Panc1 (cell line): Measurements from ENCODE around the gene ABCA1.

Source experiments
- POLR2AphosphoS5 ChIP-seq: IDR thresholded peaks from 2 replicates; pipeline ENCODE4 v1.6.1; 2012; ENCODE audit warnings: mild to moderate bottlenecking, low read depth, low read length, moderate library complexity
- SIN3A ChIP-seq: IDR thresholded peaks from 2 replicates; pipeline ENCODE4 v1.6.1; 2012; ENCODE audit warnings: low read depth, mild to moderate bottlenecking, low read length, moderate library complexity, borderline replicate concordance; ENCODE audit not compliant: insufficient read depth
- TCF7L2 ChIP-seq: IDR thresholded peaks from 2 replicates; pipeline ENCODE4 v1.6.1; 2011; ENCODE audit warnings: mild to moderate bottlenecking, low read depth, low read length, inconsistent platforms
- TF ChIP-seq, protein P1 (sequence below): fragments of 450-650 bp; IDR thresholded peaks from 2 replicates; pipeline ENCODE4 v1.5.1; 2017; ENCODE audit warnings: mild to moderate bottlenecking
- TF ChIP-seq, protein P2 (sequence below), 2 experiments: IDR thresholded peaks; 2 replicates each; pipeline ENCODE4 v1.6.1; 2011 to 2012; ENCODE audit warnings: low read depth in 2 of 2, control low read depth in 1 of 2, low read length in 1 of 2, mild to moderate bottlenecking in 1 of 2, moderate library complexity in 1 of 2; ENCODE audit not compliant: insufficient read depth in 1 of 2

DNA sequence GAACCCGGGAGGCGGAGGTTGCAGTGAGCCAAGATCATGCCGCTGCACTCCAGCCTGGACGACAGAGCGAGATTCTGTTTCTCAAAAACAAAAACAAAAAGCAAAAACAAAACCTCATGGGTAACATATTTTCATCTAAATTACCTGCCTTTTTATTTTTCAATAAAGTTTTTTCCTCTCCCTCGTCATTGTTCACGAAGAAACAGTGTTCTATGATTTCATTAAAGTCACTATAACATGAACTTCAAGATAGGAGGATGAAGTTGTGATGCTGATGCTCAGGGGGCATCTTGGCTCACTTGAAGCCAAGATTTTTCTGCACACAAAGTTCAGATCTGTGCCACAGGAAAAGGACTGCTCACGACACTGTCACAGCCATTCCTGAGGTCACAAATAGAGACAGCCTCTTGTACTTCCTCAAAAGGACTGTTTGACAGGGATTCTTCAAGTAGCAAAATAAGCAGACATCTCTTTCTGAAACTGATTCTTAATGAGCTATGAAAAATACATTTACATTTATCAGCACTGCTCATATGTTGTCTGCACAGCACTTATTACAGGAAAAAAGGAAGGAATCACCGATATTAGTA, 147.9 kb downstream of the ABCA1 start:
- TF ChIP-seq, protein P1, sequence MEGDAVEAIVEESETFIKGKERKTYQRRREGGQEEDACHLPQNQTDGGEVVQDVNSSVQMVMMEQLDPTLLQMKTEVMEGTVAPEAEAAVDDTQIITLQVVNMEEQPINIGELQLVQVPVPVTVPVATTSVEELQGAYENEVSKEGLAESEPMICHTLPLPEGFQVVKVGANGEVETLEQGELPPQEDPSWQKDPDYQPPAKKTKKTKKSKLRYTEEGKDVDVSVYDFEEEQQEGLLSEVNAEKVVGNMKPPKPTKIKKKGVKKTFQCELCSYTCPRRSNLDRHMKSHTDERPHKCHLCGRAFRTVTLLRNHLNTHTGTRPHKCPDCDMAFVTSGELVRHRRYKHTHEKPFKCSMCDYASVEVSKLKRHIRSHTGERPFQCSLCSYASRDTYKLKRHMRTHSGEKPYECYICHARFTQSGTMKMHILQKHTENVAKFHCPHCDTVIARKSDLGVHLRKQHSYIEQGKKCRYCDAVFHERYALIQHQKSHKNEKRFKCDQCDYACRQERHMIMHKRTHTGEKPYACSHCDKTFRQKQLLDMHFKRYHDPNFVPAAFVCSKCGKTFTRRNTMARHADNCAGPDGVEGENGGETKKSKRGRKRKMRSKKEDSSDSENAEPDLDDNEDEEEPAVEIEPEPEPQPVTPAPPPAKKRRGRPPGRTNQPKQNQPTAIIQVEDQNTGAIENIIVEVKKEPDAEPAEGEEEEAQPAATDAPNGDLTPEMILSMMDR: no peak
- TF ChIP-seq POLR2AphosphoS5: no peak
- TF ChIP-seq, protein P2, sequence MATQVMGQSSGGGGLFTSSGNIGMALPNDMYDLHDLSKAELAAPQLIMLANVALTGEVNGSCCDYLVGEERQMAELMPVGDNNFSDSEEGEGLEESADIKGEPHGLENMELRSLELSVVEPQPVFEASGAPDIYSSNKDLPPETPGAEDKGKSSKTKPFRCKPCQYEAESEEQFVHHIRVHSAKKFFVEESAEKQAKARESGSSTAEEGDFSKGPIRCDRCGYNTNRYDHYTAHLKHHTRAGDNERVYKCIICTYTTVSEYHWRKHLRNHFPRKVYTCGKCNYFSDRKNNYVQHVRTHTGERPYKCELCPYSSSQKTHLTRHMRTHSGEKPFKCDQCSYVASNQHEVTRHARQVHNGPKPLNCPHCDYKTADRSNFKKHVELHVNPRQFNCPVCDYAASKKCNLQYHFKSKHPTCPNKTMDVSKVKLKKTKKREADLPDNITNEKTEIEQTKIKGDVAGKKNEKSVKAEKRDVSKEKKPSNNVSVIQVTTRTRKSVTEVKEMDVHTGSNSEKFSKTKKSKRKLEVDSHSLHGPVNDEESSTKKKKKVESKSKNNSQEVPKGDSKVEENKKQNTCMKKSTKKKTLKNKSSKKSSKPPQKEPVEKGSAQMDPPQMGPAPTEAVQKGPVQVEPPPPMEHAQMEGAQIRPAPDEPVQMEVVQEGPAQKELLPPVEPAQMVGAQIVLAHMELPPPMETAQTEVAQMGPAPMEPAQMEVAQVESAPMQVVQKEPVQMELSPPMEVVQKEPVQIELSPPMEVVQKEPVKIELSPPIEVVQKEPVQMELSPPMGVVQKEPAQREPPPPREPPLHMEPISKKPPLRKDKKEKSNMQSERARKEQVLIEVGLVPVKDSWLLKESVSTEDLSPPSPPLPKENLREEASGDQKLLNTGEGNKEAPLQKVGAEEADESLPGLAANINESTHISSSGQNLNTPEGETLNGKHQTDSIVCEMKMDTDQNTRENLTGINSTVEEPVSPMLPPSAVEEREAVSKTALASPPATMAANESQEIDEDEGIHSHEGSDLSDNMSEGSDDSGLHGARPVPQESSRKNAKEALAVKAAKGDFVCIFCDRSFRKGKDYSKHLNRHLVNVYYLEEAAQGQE (IDR thresholded peaks at IDR 0.05; ENCODE audit: insufficient read depth in 1 of 2, low read depth in 2 of 2, low read length in 1 of 2): no peak
- no peak for TF ChIP-seq SIN3A
- no peak for TF ChIP-seq TCF7L2
